Duodenal mucosa (tissue), 2 donors: ENCODE results near the gene SLC40A1.

Experiments
- H3K27ac ChIP-seq: one replicate; pipeline ENCODE4 v1.7.0; 2013; ENCODE audit warnings: low read depth, low read length
- H3K27me3 ChIP-seq, 2 donors: one replicate each; pipeline ENCODE4 v1.7.0; 2013; ENCODE audit warnings: low read length in 2 of 2, control low read depth in 1 of 2; ENCODE audit not compliant: insufficient read depth in 2 of 2, control insufficient read depth in 1 of 2
- H3K36me3 ChIP-seq, 2 donors: one replicate each; pipeline ENCODE4 v1.7.0; 2013; ENCODE audit warnings: low read length in 2 of 2, control low read depth in 1 of 2; ENCODE audit not compliant: insufficient read depth in 2 of 2, control insufficient read depth in 1 of 2
- H3K4me1 ChIP-seq, 2 donors: one replicate each; pipeline ENCODE4 v1.7.0; 2013; ENCODE audit warnings: low read length in 2 of 2, control low read depth in 1 of 2; ENCODE audit not compliant: insufficient read depth in 2 of 2, control insufficient read depth in 1 of 2
- H3K4me3 ChIP-seq, 2 donors: one replicate each; pipeline ENCODE4 v1.7.0; 2013; ENCODE audit warnings: low read length in 2 of 2, low read depth in 1 of 2
- H3K9ac ChIP-seq, 2 donors: one replicate each; pipeline ENCODE4 v1.7.0; 2013; ENCODE audit warnings: low read length in 2 of 2, low read depth in 1 of 2
- H3K9me3 ChIP-seq, 2 donors: one replicate each; pipeline ENCODE4 v1.7.0; 2013; ENCODE audit warnings: low read length in 2 of 2, control low read depth in 1 of 2; ENCODE audit not compliant: control insufficient read depth in 1 of 2

Gene SLC40A1

DNA sequence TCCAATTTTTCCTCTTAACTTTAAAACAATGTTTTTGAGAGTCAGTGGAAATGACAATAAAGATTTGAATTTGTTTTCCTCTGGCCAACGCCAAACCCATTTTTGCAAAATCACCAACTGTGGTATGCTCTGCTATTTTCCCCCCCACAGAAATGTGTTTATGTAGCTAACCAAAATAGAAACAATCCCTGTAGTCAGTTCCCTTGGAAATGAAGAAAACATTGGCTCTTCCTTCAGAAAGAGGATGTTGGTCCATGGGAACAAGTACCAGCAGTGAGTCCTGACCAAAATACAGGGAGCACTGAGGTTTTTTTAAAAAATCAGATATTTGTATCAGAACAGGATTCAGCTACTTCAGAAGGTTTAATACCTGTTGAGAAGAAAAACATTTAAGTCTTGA is 65.3 kb downstream of the SLC40A1 start:
- peaks cover 0 to 1% of the 10 kb centered on the region in 2 donors for H3K4me1 ChIP-seq
- H3K36me3 ChIP-seq, result no peaks in the 10 kb centered on the region
- H3K27me3 ChIP-seq, result no peaks in the 10 kb centered on the region
- no peak overlapping the region for H3K27ac ChIP-seq
- H3K9ac ChIP-seq, result no peak overlapping the region
- H3K4me3 ChIP-seq, result no peak overlapping the region
- H3K9me3 ChIP-seq, result no peaks in the 10 kb centered on the region

DNA sequence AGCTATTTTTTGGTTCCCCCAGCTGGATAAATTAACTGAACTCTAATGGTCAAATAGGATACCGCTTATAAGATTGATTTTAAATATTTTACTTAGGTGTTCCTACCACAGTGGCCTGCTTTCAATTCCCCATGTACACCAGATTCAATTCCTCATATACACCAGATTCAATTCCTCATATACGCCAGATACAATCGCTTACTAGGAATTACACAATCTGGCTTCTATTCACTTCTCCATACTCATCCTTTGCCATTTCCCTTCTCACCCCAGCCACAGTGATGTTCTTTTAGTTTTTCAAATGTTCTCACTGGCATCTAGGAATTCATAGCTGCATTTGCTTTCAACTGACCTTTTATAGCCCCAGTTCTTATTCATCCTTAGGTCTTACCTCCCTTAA is 66.5 kb downstream of the SLC40A1 start:
- no peak overlapping the region for H3K9ac ChIP-seq
- H3K9me3 ChIP-seq, result no peaks in the 10 kb centered on the region
- no peaks in the 10 kb centered on the region for H3K36me3 ChIP-seq
- no peaks in the 10 kb centered on the region for H3K4me1 ChIP-seq
- H3K27me3 ChIP-seq, result no peaks in the 10 kb centered on the region
- H3K27ac ChIP-seq, result no peak overlapping the region
- no peak overlapping the region for H3K4me3 ChIP-seq

DNA sequence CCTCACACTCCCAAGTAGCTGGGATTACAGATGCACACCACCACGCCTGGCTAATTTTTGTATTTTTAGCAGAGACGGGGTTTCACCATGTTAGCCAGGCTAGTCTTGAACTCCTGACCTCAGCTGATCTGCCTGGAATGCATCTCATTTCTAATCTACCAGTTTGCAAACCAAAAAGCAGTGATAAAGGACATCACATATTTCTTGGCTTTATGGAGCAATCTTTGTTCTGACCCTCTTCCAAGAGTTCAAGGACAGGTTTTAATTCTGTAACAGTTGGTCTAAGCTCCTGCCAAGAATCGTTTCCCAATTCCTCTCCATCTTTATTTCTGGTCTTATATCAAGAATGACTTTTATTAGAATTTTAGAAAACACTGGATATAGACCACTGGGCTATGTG is 67.7 kb downstream of the SLC40A1 start:
- Histone ChIP-seq H3K4me1 (no peaks in the 10 kb centered on the region), H3K9me3 (no peaks in the 10 kb centered on the region), H3K9ac (no peak overlapping the region), H3K4me3 (no peak overlapping the region), H3K27ac (no peak overlapping the region), H3K27me3 (no peaks in the 10 kb centered on the region), H3K36me3 (no peaks in the 10 kb centered on the region)

DNA sequence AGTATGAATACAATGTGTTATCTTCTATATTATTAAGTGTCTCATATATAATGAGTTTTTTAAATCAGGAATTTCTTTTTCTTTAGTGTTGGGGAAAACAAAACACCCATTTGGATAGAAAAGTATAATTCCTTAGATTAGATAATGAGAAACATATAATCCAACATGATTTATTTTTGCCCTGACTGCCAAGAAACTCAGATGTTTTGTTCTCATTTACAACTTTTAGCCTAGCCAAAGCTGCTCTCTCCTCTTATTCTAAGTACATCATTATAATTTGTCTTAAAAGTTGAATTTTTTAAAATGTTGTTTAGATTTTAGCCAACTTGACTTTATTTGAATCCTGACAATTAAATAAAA is 68.6 kb downstream of the SLC40A1 start:
- Histone ChIP-seq H3K27me3 (no peaks in the 10 kb centered on the region), H3K9ac (no peak overlapping the region), H3K4me3 (no peak overlapping the region), H3K36me3 (no peaks in the 10 kb centered on the region), H3K4me1 (peaks cover 0 to 1% of the 10 kb centered on the region in 2 donors), H3K27ac (no peak overlapping the region), H3K9me3 (no peaks in the 10 kb centered on the region)

DNA sequence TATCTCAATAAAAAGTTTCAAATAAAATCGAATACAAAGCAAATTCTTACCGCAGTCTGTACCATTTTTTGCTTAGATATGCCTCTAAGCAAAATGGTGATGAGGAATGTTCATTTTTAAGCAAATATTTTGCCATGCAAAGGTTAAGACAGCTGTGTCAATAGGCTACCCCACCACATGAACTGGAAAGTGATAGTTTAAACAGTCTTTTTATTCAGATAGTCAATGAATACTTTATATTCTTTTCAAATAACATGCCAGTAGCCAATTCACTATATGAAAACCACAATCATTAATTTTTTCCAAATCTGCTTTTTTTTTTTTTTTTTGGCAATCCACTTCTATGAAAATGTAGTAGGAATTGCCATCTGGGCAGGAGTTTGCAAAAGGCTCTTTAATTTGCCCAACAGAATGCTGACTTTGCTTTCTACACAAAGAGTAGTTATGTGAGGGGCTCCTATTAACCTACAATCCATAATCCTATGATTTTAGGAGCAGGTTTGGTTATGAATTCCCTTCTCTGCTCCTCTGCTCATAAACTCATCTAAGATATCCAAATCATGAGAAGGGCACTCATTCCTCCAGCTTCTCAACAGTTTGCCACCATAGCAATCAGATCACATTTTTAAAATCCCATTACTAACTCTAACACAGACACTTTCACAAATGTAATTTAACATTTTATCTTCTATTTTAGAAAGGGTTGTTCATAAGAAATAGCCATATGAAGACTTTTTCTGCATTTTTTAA is 69.2 kb downstream of the SLC40A1 start:
- H3K4me3 ChIP-seq, result no peak overlapping the region
- H3K9ac ChIP-seq, result no peak overlapping the region
- no peaks in the 10 kb centered on the region for H3K9me3 ChIP-seq
- peaks cover 4 to 7% of the 10 kb centered on the region in 2 donors for H3K4me1 ChIP-seq
- no peaks in the 10 kb centered on the region for H3K36me3 ChIP-seq
- no peaks in the 10 kb centered on the region for H3K27me3 ChIP-seq
- no peak overlapping the region for H3K27ac ChIP-seq
